H9 (cell line): ENCODE measurements around the gene SMU1. TPM values are rescaled to one million over a fixed set of nuclear protein-coding genes. Genes with fewer than 3 reads are reported as not detected.

Experiments used
- DNase-seq: peaks from one replicate; pipeline ENCODE4 v3.0.0-alpha.2; 2017
- H2AFZ ChIP-seq: one replicate; pipeline ENCODE4 v1.6.1; 2013; ENCODE audit warnings: mild to moderate bottlenecking, low read length, control low read depth, moderate library complexity
- H2AK5ac ChIP-seq: 2 replicates; pipeline ENCODE4 v1.6.1; 2013; ENCODE audit warnings: low read length, control low read depth, mixed read lengths; ENCODE audit not compliant: insufficient read length
- H2BK120ac ChIP-seq: one replicate; pipeline ENCODE4 v1.6.1; 2013; ENCODE audit warnings: low read depth, mild to moderate bottlenecking, low read length, control low read depth, inconsistent platforms; ENCODE audit not compliant: poor library complexity, severe bottlenecking
- H2BK12ac ChIP-seq: 2 replicates; pipeline ENCODE4 v1.6.1; 2013; ENCODE audit warnings: low read length, control low read depth, mixed read lengths, low read depth; ENCODE audit not compliant: insufficient read length
- H2BK15ac ChIP-seq: 2 replicates; pipeline ENCODE4 v1.6.1; 2013; ENCODE audit warnings: low read depth, low read length, control low read depth
- H2BK20ac ChIP-seq: one replicate; pipeline ENCODE4 v1.6.1; 2013; ENCODE audit warnings: low read depth, mild to moderate bottlenecking, low read length, control low read depth, inconsistent platforms; ENCODE audit not compliant: poor library complexity, severe bottlenecking
- H2BK5ac ChIP-seq: 2 replicates; pipeline ENCODE4 v1.6.1; 2013; ENCODE audit warnings: low read length, control low read depth, mixed read lengths; ENCODE audit not compliant: insufficient read length
- H3K14ac ChIP-seq: 2 replicates; pipeline ENCODE4 v1.6.1; 2013; ENCODE audit warnings: low read length, control low read depth; ENCODE audit not compliant: insufficient read depth
- H3K18ac ChIP-seq: 2 replicates; pipeline ENCODE4 v1.6.1; 2013; ENCODE audit warnings: low read depth, mild to moderate bottlenecking, mixed read lengths, low read length, control low read depth; ENCODE audit not compliant: insufficient read length
- H3K23ac ChIP-seq: 2 replicates; pipeline ENCODE4 v1.6.1; 2013; ENCODE audit warnings: low read length, control low read depth, mixed read lengths, low read depth; ENCODE audit not compliant: insufficient read length
- H3K23me2 ChIP-seq: 2 replicates; pipeline ENCODE4 v1.6.1; 2013; ENCODE audit warnings: low read depth, mild to moderate bottlenecking, mixed read lengths, low read length, control low read depth; ENCODE audit not compliant: insufficient read length, poor library complexity, severe bottlenecking
- H3K27ac ChIP-seq: 2 replicates; pipeline ENCODE4 v1.5.1; 2013; ENCODE audit warnings: low read length, control low read depth, mixed read lengths, low read depth; ENCODE audit not compliant: insufficient read length
- H3K27me3 ChIP-seq: 2 replicates; pipeline ENCODE4 v1.6.1; 2013; ENCODE audit warnings: low read length, control low read depth, inconsistent platforms; ENCODE audit not compliant: insufficient read depth
- H3K4ac ChIP-seq: 2 replicates; pipeline ENCODE4 v1.6.1; 2013; ENCODE audit warnings: low read depth, mild to moderate bottlenecking, control low read depth, inconsistent platforms, low read length, moderate library complexity
- H3K4me1 ChIP-seq: 2 replicates; pipeline ENCODE4 v1.6.1; 2013; ENCODE audit warnings: low read length, control low read depth, inconsistent platforms; ENCODE audit not compliant: insufficient read depth
- H3K4me2 ChIP-seq: 2 replicates; pipeline ENCODE4 v1.6.1; 2013; ENCODE audit warnings: low read length, control low read depth, mixed read lengths; ENCODE audit not compliant: insufficient read length, insufficient read depth
- H3K56ac ChIP-seq: 2 replicates; pipeline ENCODE4 v1.6.1; 2013; ENCODE audit warnings: low read depth, mild to moderate bottlenecking, mixed read lengths, low read length, control low read depth; ENCODE audit not compliant: insufficient read length
- H3K79me1 ChIP-seq: 2 replicates; pipeline ENCODE4 v1.6.1; 2013; ENCODE audit warnings: low read depth, mild to moderate bottlenecking, moderate library complexity, low read length, control low read depth, inconsistent platforms; ENCODE audit not compliant: insufficient read depth, poor library complexity, severe bottlenecking
- H3K79me2 ChIP-seq: 2 replicates; pipeline ENCODE4 v1.6.1; 2013; ENCODE audit warnings: low read length, control low read depth, inconsistent platforms; ENCODE audit not compliant: insufficient read depth
- H3K9ac ChIP-seq: 2 replicates; pipeline ENCODE4 v1.6.1; 2013; ENCODE audit warnings: low read length, control low read depth, mixed read lengths; ENCODE audit not compliant: insufficient read length; ENCODE audit errors: extremely low read depth
- H3K9me3 ChIP-seq: one replicate; pipeline ENCODE4 v1.6.1; 2013; ENCODE audit warnings: low read depth, low read length, inconsistent platforms; ENCODE audit not compliant: control insufficient read depth
- H3T11ph ChIP-seq: one replicate; pipeline ENCODE4 v1.6.1; 2013; ENCODE audit warnings: mild to moderate bottlenecking, low read length, control low read depth, inconsistent platforms
- H4K20me1 ChIP-seq: one replicate; pipeline ENCODE4 v1.6.1; 2013; ENCODE audit not compliant: control insufficient read depth, insufficient read length, insufficient read depth
- H4K5ac ChIP-seq: 2 replicates; pipeline ENCODE4 v1.6.1; 2013; ENCODE audit warnings: low read depth, mild to moderate bottlenecking, mixed read lengths, low read length, control low read depth; ENCODE audit not compliant: insufficient read length
- H4K8ac ChIP-seq: replicated peaks from 2 replicates; pipeline ENCODE4 v1.6.1; 2013; ENCODE audit warnings: low read length, control low read depth, mixed read lengths, low read depth; ENCODE audit not compliant: insufficient read length
- H4K91ac ChIP-seq: 2 replicates; pipeline ENCODE4 v1.6.1; 2013; ENCODE audit warnings: low read depth, mild to moderate bottlenecking, moderate library complexity, mixed read lengths, low read length, control low read depth; ENCODE audit not compliant: insufficient read length
- H3K27ac Mint-ChIP-seq, 3 experiments: 2 replicates in 2 of 3; 3 replicates in 1 of 3; pipeline ENCODE4 v1.8.0; 2020 to 2021; ENCODE audit warnings: mixed read lengths in 3 of 3, mild to moderate bottlenecking in 1 of 3, moderate library complexity in 1 of 3
- H3K27me3 Mint-ChIP-seq: 2 replicates; pipeline ENCODE4 v1.8.0; 2021; ENCODE audit warnings: low read depth, mild to moderate bottlenecking, moderate library complexity, mixed read lengths
- H3K36me3 Mint-ChIP-seq, 3 experiments: 2 replicates in 2 of 3; 3 replicates in 1 of 3; pipeline ENCODE4 v1.8.0; 2020 to 2021; ENCODE audit warnings: low read depth in 3 of 3, mixed read lengths in 3 of 3; ENCODE audit not compliant: insufficient read depth in 1 of 3
- H3K4me1 Mint-ChIP-seq, 2 experiments: 2 replicates each; pipeline ENCODE4 v1.8.0; 2020; ENCODE audit warnings: mixed read lengths in 2 of 2
- H3K4me3 Mint-ChIP-seq, 2 experiments: 2 replicates in 1 of 2; 3 replicates in 1 of 2; pipeline ENCODE4 v1.8.0; 2020 to 2021; ENCODE audit warnings: mild to moderate bottlenecking in 2 of 2, mixed read lengths in 2 of 2, moderate library complexity in 1 of 2
- H3K9me3 Mint-ChIP-seq, 2 experiments: 2 replicates in 1 of 2; 3 replicates in 1 of 2; pipeline ENCODE4 v1.8.0; 2020; ENCODE audit warnings: mild to moderate bottlenecking in 2 of 2, mixed read lengths in 2 of 2, moderate library complexity in 1 of 2
- CTCF ChIP-seq: fragments of 200-600 bp; sonication (generic); conservative IDR thresholded peaks from 3 replicates; pipeline ENCODE4 v1.8.0; 2021; ENCODE audit warnings: antibody characterized with exemption, mild to moderate bottlenecking
- WGBS: extraction: QIAGEN DNeasy Blood & Tissue Kit; methylation state at CpG from one replicate; pipeline ENCODE4 v1.1.7; 2013; ENCODE audit warnings: missing lambda C conversion rate, low lambda C conversion rate, mixed read lengths; ENCODE audit not compliant: insufficient read length; ENCODE audit errors: extremely low coverage; 5-methylcytosine and 5-hydroxymethylcytosine counted together
- total RNA-seq: library from RNA; stranded (reverse); gene quantifications from 2 replicates; pipeline ENCODE4 v1.2.1, GENCODE V29; 2021

SMU1 gene
- total RNA-seq, 1 experiment from 2014 or later: 26.9 TPM

GRCh38 chr9:33099754-33100153, 23.3 kb upstream of the SMU1 start:
- DNase-seq: no peak
- Mint-ChIP-seq H3K36me3 (no peaks in the 10 kb centered on the region), H3K4me3 (no peak overlapping the region), H3K27me3 (no peaks in the 10 kb centered on the region; the same call in 1 of the 2 replicates), H3K27ac (no peak overlapping the region), H3K4me1 (peaks cover 5 to 8% of the 10 kb centered on the region in 2 experiments; a peak in 3 of 4 replicates), H3K9me3 (no peaks in the 10 kb centered on the region)
- H4K5ac ChIP-seq: no peak overlapping the region
- no peaks in the 10 kb centered on the region for H3K9me3 ChIP-seq
- no peak overlapping the region for H2BK15ac ChIP-seq
- H2BK12ac ChIP-seq: no peak overlapping the region
- no CpG with 5 or more reads among the region's 2 CpGs for WGBS
- no peaks in the 10 kb centered on the region for H3K79me2 ChIP-seq
- no peak overlapping the region for H3K23ac ChIP-seq
- no peak overlapping the region for H3K4ac ChIP-seq
- H2BK120ac ChIP-seq: no peak overlapping the region
- no peak overlapping the region for H4K8ac ChIP-seq
- no peak overlapping the region for H3K9ac ChIP-seq
- H3K56ac ChIP-seq: no peak overlapping the region
- no peaks in the 10 kb centered on the region for H4K20me1 ChIP-seq
- no peak overlapping the region for H3K18ac ChIP-seq
- no peak overlapping the region for H2BK20ac ChIP-seq
- H3K27me3 ChIP-seq: no peaks in the 10 kb centered on the region
- no peak for TF ChIP-seq CTCF
- H3K14ac ChIP-seq: no peak overlapping the region
- H3K79me1 ChIP-seq: no peaks in the 10 kb centered on the region
- H3K23me2 ChIP-seq: no peaks in the 10 kb centered on the region
- H3K4me1 ChIP-seq: no peaks in the 10 kb centered on the region
- H4K91ac ChIP-seq: no peak overlapping the region
- H3K27ac ChIP-seq: no peak overlapping the region
- no peak overlapping the region for H2AFZ ChIP-seq
- H3T11ph ChIP-seq: no peak overlapping the region
- H2BK5ac ChIP-seq: no peak overlapping the region
- H2AK5ac ChIP-seq: no peak overlapping the region
- H3K4me2 ChIP-seq: no peak overlapping the region
